Fibroblast of villous mesenchyme (primary cell): ENCODE results near the gene RBM19. TPM values are rescaled to one million over a fixed set of nuclear protein-coding genes. Genes with fewer than 3 reads are reported as not detected.

ENCODE experiments used
- DNase-seq: peaks from one replicate; pipeline ENCODE4 v3.0.0-alpha.2; 2010; ENCODE audit warnings: low read depth
- H3K4me3 ChIP-seq: 2 replicates; pipeline ENCODE4 v1.5.1; 2011; ENCODE audit warnings: low read depth, mild to moderate bottlenecking, low read length
- CTCF ChIP-seq: IDR thresholded peaks from 2 replicates; pipeline ENCODE4 v1.5.1; 2012; ENCODE audit warnings: low read depth, mild to moderate bottlenecking, low read length; ENCODE audit not compliant: insufficient read depth
- total RNA-seq: library from RNA; depleted of rRNA; stranded (reverse); fragments of >200 nt; gene quantifications from 2 replicates; pipeline ENCODE4 v1.2.3, GENCODE V29; 2012

Gene RBM19
- total RNA-seq, 1 donor, result 26.8 TPM

GRCh38 chr12:113796852-113797534 lies 169.1 kb downstream of the RBM19 start:
- no peak overlapping the region for H3K4me3 ChIP-seq
- no peak for DNase-seq
- no peak for TF ChIP-seq CTCF

DNA sequence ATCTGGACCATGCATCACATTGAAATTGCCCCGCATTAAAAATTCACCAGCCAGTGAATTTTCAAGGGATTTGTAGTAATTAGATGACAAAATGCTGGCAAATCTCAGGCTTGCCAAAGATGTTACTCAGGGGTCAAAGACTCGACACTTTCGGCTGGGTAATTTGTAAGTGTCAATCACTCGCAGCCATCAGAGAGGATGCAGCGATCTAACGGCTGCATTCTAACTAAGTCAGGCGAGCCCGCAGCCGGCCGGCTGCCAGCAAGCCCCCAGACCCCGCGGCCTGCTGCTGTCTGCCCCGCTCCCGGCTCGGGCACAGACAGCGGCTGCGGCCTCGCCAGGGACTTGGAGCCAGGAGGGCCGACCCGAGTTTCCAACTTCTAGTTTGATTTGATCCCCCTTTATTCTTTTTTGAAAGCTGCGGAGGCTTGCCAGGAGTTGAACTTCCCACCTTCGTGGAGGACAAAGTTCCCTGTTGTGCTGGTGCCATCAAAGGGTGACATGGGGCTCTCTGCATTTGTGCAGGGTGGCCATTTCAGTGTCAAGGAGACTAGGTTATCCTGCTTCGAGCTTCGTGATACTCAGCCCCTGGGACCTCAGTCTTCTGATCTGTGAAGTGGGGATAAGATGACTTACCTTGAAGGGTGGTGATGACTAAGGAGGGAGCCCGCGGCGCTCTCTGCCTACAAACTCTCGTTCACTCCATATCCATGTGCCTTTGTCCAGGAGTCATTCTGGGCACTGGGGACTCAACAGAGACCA lies 169.9 kb downstream of the RBM19 start:
- H3K4me3 ChIP-seq, result no peak overlapping the region
- TF ChIP-seq CTCF, result no peak
- no peak for DNase-seq

DNA sequence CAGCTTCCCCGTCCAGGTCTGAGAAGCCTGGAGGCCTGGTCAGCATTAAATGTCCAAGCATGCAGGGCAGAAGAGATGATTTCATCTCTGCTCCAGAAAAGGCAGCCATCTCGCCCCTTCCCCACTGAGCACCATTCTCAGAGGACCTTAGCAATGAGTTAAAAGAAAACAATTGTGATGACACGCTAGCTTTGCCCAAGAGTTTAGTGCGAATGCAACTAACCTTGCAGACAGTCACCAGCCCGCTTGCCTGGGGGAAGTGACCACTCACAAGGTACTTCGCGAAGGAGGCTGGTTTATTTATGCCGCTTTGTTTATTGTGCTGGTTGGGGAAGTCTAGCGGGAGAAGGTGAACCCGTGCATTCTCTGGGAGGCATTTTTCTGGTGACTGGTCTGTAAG lies 170.7 kb downstream of the RBM19 start:
- H3K4me3 ChIP-seq, result no peak overlapping the region

GRCh38 chr12:113794774-113795173 lies 171.4 kb downstream of the RBM19 start:
- no peak for DNase-seq
- no peak overlapping the region for H3K4me3 ChIP-seq
- TF ChIP-seq CTCF, result no peak

More for the DNA sequence above, 170.7 kb downstream of the RBM19 start:
- TF ChIP-seq CTCF, result no peak
- no peak for DNase-seq

DNA sequence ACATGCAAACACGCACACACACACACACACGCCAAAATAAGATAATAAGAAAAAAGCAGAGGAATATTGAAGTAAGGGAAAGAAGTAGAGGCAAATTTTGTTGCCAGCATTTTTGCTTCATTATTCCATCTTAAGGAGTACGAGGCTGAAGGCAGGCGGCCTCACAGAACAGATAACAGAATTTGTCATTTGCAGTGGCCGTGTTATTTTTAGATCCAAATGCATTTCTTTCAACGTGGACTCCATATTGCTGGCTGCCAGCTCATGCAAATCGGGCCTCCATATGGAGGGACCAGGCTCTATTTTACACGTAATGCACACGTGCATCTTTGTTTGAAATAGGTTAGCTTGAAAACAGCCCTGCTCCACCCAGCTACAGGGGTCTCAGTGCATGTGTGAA lies 172.9 kb downstream of the RBM19 start:
- no peak for DNase-seq
- no peak overlapping the region for H3K4me3 ChIP-seq
- TF ChIP-seq CTCF, result no peak

GRCh38 chr12:113792450-113792849 lies 173.7 kb downstream of the RBM19 start:
- no peak for TF ChIP-seq CTCF
- no peak for DNase-seq

More at GRCh38 chr12:113792450-113792849, 173.7 kb downstream of the RBM19 start:
- no peak overlapping the region for H3K4me3 ChIP-seq
